MM.1S (cell line): ENCODE measurements around the gene FADS3.

Experiments used
- DNase-seq: peaks from one replicate; pipeline ENCODE4 v3.0.0-alpha.2; 2015
- H2AFZ ChIP-seq: fragments of 300-600 bp; sonication (generic); 2 replicates; pipeline ENCODE4 v1.6.0; 2016; ENCODE audit warnings: antibody characterized with exemption, low read length
- H3F3A ChIP-seq: fragments of 300-600 bp; sonication (generic); 2 replicates; pipeline ENCODE4 v1.6.1; 2016; ENCODE audit warnings: mild to moderate bottlenecking, antibody characterized with exemption, low read length, moderate library complexity, mixed read lengths; ENCODE audit not compliant: insufficient read depth
- H3K27ac ChIP-seq: fragments of 300-600 bp; sonication (generic); 2 replicates; pipeline ENCODE4 v1.5.1; 2016; ENCODE audit warnings: mild to moderate bottlenecking, low read length
- H3K27me3 ChIP-seq: fragments of 300-600 bp; sonication (generic); replicated peaks from 2 replicates; pipeline ENCODE4 v1.6.0; 2016; ENCODE audit warnings: low read length; ENCODE audit not compliant: insufficient read depth
- H3K36me3 ChIP-seq: fragments of 300-600 bp; sonication (generic); replicated peaks from 2 replicates; pipeline ENCODE4 v1.6.1; 2016; ENCODE audit warnings: mild to moderate bottlenecking, low read length, mixed read lengths; ENCODE audit not compliant: insufficient read depth
- H3K4me1 ChIP-seq: fragments of 300-600 bp; sonication (generic); 2 replicates; pipeline ENCODE4 v1.6.1; 2016; ENCODE audit warnings: low read length, mixed read lengths
- H3K4me2 ChIP-seq: fragments of 300-600 bp; sonication (generic); 2 replicates; pipeline ENCODE4 v1.6.0; 2016; ENCODE audit warnings: low read depth, low read length
- H3K4me3 ChIP-seq: fragments of 300-600 bp; sonication (generic); 2 replicates; pipeline ENCODE4 v1.5.1; 2016; ENCODE audit warnings: low read length, mixed read lengths
- H3K79me2 ChIP-seq: fragments of 300-600 bp; sonication (generic); 2 replicates; pipeline ENCODE4 v1.6.1; 2016; ENCODE audit warnings: mixed run types, low read length, mixed read lengths
- H3K9ac ChIP-seq: fragments of 300-600 bp; sonication (generic); 2 replicates; pipeline ENCODE4 v1.6.1; 2016; ENCODE audit warnings: low read length, mixed read lengths
- H3K9me2 ChIP-seq: fragments of 300-600 bp; sonication (generic); replicated peaks from 2 replicates; pipeline ENCODE4 v1.6.1; 2016; ENCODE audit warnings: mild to moderate bottlenecking, low read length, mixed read lengths; ENCODE audit not compliant: insufficient read depth
- H3K9me3 ChIP-seq: fragments of 300-600 bp; sonication (generic); replicated peaks from 2 replicates; pipeline ENCODE4 v1.6.1; 2016; ENCODE audit warnings: mild to moderate bottlenecking, low read length, mixed read lengths; ENCODE audit not compliant: insufficient read depth
- H4K20me1 ChIP-seq: fragments of 300-600 bp; sonication (generic); 2 replicates; pipeline ENCODE4 v1.6.1; 2016; ENCODE audit warnings: mild to moderate bottlenecking, low read length, moderate library complexity, mixed read lengths; ENCODE audit not compliant: insufficient read depth
- EZH2 ChIP-seq: fragments of 300-600 bp; sonication (generic); optimal IDR thresholded peaks from 2 replicates; pipeline ENCODE3; 2017; ENCODE audit warnings: low read depth, mild to moderate bottlenecking, antibody characterized with exemption, low read length, mixed read lengths
- EZH2phosphoT487 ChIP-seq: fragments of 300-600 bp; sonication (generic); IDR thresholded peaks from 2 replicates; pipeline ENCODE4 v1.6.1; 2018; ENCODE audit warnings: antibody characterized with exemption, low read length
- TF ChIP-seq, protein P1 (sequence below): fragments of 300-600 bp; sonication (generic); IDR thresholded peaks from 2 replicates; pipeline ENCODE4 v1.5.1; 2016; ENCODE audit warnings: antibody characterized with exemption, low read length, mixed read lengths

FADS3 gene

DNA sequence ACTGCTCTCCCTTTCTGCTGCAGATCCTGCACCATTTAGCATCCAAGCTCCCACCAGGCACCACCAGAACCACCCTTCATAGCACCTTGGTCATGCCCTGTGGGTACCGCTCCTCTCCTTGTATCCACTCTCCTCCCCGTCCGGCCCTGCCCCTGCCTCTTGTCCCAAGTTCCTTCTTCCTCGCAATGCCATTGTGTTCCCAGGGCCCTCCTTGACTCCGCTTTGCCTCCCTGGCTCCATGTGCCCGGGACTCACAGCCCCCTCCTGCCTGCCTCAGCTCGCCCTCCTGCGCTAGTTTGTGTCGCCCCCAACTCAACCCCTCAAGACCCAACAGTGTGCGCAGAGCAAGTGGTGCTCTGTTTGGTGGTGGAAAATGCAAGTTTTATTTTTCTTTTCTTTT lies 52.4 kb downstream of the FADS3 start:
- Histone ChIP-seq H3K27ac (no peak overlapping the region), H3K9me2 (no peaks in the 10 kb centered on the region), H3F3A (0 out of 2 replicates have a peak, but pooled peaks cover 3% of the 10 kb centered on the region), H3K9me3 (no peaks in the 10 kb centered on the region), H3K4me3 (no peak overlapping the region), H3K27me3 (no peaks in the 10 kb centered on the region; the same call in 1 of the 2 replicates), H3K4me2 (no peak overlapping the region), H3K79me2 (no peaks in the 10 kb centered on the region), H2AFZ (no peak overlapping the region), H3K36me3 (no peaks in the 10 kb centered on the region), H4K20me1 (no peaks in the 10 kb centered on the region), H3K9ac (no peak overlapping the region), H3K4me1 (peaks cover 11% of the 10 kb centered on the region)
- DNase-seq = no peak
- TF ChIP-seq EZH2phosphoT487 = no peak

DNA sequence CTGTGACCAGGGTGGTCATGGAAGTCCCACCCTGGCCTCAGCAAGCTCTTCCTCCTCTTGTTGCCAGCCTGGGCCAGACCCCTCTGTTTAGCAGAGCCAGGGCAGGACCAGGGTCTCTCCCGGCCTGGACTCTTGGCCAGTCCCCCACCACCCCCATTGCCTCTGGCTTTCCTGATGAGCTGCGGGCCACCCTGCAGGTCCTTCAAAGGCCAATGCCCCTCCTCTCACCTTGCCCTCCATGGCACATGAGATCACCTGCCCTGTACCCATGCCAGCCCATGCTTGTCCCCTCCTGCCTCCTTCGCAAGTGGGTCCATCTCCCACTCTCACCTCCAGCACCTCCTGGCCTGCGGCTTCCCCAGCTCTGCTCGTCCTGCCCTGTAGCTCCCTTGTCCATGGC lies 52.8 kb downstream of the FADS3 start:
- no peaks in the 10 kb centered on the region for H3K79me2 ChIP-seq
- H3K36me3 ChIP-seq = no peaks in the 10 kb centered on the region

DNA sequence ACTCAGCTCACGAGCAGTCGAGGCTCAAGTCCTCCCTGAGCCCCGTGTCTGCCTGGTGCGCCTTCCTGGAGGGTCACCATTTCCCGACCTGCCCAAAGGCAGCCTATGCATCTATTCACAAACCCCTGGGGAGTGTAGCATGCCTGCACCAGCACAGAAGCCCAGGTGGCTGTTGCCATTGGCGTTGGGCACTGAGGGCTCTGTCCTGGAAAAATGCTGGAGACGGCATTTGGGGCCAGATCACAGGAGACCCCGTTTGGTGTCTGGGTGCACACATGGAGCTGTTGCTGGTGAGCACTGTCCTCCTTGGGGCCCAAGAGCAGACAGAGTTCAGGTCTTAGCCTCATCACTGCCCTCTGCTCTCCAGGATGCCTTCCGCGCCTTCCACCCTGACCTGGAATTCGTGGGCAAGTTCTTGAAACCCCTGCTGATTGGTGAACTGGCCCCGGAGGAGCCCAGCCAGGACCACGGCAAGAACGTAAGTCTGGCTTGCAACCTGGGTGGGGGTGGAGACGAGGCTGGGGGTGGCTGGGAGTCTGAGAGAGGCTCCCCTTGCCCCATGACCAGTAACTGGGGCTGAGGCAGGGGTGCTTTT lies 53.8 kb downstream of the FADS3 start:
- no peak overlapping the region for H2AFZ ChIP-seq
- 0 out of 2 replicates have a peak, but pooled peaks cover 3% of the 10 kb centered on the region for H3F3A ChIP-seq
- DNase-seq = no peak
- no peak overlapping the region for H3K4me3 ChIP-seq
- H3K27me3 ChIP-seq = no peaks in the 10 kb centered on the region; the same call in 1 of the 2 replicates
- peaks cover 15% of the 10 kb centered on the region for H3K4me1 ChIP-seq
- H3K9me3 ChIP-seq = no peaks in the 10 kb centered on the region
- H3K79me2 ChIP-seq = no peaks in the 10 kb centered on the region
- no peak overlapping the region for H3K27ac ChIP-seq
- no peak overlapping the region for H3K9ac ChIP-seq
- no peaks in the 10 kb centered on the region for H3K9me2 ChIP-seq
- no peaks in the 10 kb centered on the region for H3K36me3 ChIP-seq
- TF ChIP-seq, protein P1, sequence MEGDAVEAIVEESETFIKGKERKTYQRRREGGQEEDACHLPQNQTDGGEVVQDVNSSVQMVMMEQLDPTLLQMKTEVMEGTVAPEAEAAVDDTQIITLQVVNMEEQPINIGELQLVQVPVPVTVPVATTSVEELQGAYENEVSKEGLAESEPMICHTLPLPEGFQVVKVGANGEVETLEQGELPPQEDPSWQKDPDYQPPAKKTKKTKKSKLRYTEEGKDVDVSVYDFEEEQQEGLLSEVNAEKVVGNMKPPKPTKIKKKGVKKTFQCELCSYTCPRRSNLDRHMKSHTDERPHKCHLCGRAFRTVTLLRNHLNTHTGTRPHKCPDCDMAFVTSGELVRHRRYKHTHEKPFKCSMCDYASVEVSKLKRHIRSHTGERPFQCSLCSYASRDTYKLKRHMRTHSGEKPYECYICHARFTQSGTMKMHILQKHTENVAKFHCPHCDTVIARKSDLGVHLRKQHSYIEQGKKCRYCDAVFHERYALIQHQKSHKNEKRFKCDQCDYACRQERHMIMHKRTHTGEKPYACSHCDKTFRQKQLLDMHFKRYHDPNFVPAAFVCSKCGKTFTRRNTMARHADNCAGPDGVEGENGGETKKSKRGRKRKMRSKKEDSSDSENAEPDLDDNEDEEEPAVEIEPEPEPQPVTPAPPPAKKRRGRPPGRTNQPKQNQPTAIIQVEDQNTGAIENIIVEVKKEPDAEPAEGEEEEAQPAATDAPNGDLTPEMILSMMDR = no peak
- TF ChIP-seq EZH2phosphoT487 = no peak
- no peak for TF ChIP-seq EZH2
- H3K4me2 ChIP-seq = no peak overlapping the region
- no peaks in the 10 kb centered on the region for H4K20me1 ChIP-seq

More for the DNA sequence above, 52.8 kb downstream of the FADS3 start:
- H3K4me1 ChIP-seq = peaks cover 12% of the 10 kb centered on the region
- no peaks in the 10 kb centered on the region for H4K20me1 ChIP-seq
- H3K27ac ChIP-seq = no peak overlapping the region
- H3K4me2 ChIP-seq = no peak overlapping the region
- no peaks in the 10 kb centered on the region; the same call in 1 of the 2 replicates for H3K27me3 ChIP-seq
- H3F3A ChIP-seq = 0 out of 2 replicates have a peak, but pooled peaks cover 3% of the 10 kb centered on the region
- DNase-seq = no peak
- no peak overlapping the region for H2AFZ ChIP-seq
- TF ChIP-seq EZH2phosphoT487 = no peak
- no peak for TF ChIP-seq EZH2
- TF ChIP-seq, protein P1 = no peak
- no peaks in the 10 kb centered on the region for H3K9me3 ChIP-seq
- H3K4me3 ChIP-seq = no peak overlapping the region
- no peaks in the 10 kb centered on the region for H3K9me2 ChIP-seq
- H3K9ac ChIP-seq = no peak overlapping the region

DNA sequence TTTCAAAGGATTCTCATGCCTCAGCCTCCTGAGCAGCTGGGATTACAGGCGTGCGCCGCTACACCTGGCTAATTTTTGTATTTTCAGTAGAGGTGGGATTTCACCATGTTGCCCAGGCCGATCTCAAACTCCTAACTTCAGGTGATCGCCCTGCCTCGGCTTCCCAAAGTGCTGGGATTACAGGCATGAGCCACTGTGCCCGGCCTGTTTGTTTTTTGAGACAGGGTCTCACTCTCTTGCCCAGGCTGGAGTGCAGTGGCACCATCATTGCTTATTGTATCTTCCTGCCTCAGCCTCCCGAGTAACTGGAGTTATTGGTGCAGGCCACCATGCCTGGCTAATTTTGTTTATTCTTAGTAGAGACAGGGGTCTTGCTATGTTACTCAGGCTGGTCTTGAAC lies 55.2 kb downstream of the FADS3 start:
- Histone ChIP-seq H3K36me3 (no peaks in the 10 kb centered on the region), H2AFZ (no peak overlapping the region), H3K4me2 (no peak overlapping the region), H3K9me3 (no peaks in the 10 kb centered on the region), H3K4me3 (no peak overlapping the region), H3K4me1 (peaks cover 21% of the 10 kb centered on the region), H4K20me1 (no peaks in the 10 kb centered on the region), H3K79me2 (no peaks in the 10 kb centered on the region), H3K9me2 (no peaks in the 10 kb centered on the region), H3K27ac (no peak overlapping the region), H3F3A (0 out of 2 replicates have a peak, but pooled peaks cover 3% of the 10 kb centered on the region), H3K9ac (no peak overlapping the region), H3K27me3 (no peaks in the 10 kb centered on the region; the same call in 1 of the 2 replicates)
- DNase-seq = no peak
- TF ChIP-seq EZH2 (no peak), EZH2phosphoT487 (no peak)
- TF ChIP-seq, protein P1 = no peak
